Activated CD8-positive, alpha-beta memory T cell treated with anti-CD3 and anti-CD28 coated beads, Interleukin-2, amount 50 U/mL, for 48 hours (primary cell): ENCODE measurements around the gene D2HGDH.
"Not testable (repeated sequence)": the region's sequence is repeated elsewhere in the genome, so short reads cannot be mapped to it uniquely, and the experiment has no call there.

Source experiments
- DNase-seq: peaks from one replicate; pipeline ENCODE4 v3.0.0-alpha.2; 2020

D2HGDH gene

DNA sequence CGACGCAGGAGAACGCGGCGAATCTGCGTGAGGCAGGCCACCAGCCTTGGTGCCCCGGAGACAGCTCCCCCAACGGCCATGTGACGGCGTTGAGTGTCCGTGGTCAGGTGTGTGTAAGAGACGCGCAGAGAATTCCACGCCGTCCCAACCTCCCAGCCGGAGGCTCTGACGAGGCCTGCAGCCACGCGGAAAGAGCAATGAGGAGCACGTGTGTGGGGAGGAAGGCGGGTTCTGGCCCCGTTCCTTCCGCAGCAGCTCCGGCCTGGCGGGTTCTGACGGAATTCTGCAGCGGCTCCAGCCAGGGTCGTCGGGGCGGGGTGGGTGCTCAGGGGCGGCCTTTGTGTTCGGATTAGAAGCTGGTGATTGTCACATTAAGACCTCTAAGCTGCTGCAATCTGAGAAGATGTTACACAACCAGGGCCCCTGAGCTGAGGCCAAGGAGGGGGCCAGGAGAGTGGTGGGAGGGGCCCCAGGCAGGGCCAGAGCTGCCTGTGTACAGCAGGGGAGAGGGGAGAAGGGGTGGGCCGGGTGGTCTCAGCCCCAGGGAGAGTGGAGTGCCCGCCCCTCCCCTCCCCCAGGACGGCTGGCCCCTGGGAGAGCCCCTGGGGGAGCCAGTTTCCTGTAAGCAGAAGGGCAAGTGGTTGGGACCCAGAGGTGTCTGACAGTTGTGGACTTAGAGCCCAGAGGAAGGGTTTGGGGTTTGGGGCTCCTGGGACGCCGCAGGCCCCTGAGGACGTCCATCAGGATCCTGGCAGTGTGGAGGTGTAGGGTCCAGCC is 37.0 kb downstream of the D2HGDH start:
- DNase-seq: peak; percentile 52

DNA sequence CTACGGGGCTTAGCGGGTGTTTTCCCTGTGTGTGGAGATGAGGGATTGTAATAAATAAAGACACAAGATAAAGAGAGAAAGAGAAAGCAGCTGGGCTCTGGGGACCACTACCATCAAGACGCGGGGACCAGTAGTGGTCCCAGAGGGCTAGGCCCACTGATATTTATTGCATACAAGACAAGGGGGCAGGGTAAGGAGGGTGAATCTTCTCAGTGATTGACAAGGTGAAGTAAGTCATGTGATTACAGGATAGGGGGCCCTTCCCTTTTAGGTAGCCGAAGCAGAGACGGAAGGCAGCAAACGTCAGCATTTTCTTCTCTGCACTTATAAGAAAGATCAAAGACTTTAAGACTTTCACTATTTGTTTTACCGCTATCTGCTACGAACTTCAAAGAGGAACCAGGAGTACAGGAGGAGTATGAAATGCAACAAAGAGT is 37.7 kb downstream of the D2HGDH start:
- DNase-seq: peak; percentile 53

DNA sequence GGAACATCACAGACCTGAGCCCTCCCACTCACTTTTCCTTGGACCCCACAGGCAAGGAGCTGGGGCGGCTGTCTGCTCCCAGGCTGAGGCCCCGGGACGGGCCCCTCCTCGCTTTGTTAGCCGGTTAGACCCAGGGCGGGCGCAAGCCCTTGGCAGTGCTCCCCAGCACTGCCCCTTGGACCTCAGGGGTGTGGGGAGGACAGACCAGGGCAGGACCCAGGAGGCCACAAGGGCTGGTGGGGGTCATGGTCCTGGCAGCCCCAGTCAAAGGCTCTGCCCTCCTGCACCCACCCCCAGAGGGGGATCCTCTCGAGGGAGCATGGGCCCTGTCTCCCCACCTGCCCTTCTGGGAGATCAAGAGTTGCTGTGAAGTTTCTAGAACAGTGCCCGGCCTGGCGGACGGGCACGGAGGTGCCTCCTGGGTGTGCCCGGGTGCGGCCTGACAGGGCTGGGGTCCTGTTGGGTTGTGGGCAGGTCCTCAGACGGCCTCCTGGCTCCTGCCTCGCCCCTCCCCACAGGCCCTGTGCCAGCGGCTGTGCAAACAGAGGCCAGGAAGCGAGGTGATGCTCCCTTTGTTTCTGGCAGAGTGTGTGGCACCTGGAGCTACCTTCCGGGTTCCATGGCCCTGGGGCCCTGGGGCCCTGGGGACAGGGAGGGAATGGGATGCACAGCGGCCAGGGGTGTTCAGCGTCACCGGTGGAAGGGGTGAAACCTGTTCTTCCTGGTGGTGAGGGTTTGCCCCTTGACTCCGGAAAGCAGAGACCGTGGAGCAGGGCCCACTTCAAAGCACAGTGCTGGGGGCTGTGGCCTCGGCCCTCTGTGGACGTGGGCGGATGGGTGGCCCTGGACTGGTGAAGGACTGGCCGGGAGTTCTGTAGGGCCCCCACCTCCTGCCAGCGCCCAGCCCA is 39.3 kb downstream of the D2HGDH start:
- peak; percentile 52 for DNase-seq

DNA sequence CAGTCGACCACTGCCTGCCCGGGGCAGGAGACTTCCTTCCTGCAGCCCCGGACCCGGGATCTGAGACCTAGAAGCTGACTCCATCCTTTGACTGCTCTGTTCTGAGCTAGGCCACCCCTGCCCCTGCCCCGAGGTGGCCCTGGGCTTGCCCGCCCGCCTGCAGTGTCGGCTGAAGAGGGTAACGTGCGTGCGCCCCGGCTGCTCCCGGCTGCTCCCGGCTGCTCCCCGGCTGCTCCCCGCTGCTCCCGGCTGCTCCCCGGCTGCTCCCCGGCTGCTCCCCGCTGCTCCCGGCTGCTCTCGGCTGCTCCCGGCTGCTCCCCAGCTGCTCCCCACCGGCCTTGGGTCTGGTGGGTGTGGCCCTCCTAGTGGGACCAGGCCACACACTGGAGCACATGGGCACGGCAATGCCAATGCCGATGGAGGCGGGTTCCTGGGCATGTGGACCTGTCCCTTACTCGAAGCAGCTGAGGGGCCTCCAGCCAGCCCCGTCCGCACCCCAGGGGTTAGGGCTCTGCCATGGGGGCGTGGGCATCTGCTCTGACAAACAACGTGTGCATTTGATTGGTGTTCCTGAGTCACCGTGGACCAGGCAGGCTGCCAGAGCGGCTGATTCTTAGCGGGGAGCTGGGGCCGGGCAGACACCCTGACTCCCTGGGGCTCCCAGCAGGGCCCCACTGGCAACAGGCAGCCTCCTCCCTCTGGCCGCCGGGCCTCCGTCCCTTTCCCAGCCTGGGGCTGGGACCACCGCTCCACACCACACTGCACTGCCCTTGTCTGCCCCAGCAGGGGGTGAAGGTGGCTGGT is 40.2 kb downstream of the D2HGDH start:
- DNase-seq: peak; percentile 51

DNA sequence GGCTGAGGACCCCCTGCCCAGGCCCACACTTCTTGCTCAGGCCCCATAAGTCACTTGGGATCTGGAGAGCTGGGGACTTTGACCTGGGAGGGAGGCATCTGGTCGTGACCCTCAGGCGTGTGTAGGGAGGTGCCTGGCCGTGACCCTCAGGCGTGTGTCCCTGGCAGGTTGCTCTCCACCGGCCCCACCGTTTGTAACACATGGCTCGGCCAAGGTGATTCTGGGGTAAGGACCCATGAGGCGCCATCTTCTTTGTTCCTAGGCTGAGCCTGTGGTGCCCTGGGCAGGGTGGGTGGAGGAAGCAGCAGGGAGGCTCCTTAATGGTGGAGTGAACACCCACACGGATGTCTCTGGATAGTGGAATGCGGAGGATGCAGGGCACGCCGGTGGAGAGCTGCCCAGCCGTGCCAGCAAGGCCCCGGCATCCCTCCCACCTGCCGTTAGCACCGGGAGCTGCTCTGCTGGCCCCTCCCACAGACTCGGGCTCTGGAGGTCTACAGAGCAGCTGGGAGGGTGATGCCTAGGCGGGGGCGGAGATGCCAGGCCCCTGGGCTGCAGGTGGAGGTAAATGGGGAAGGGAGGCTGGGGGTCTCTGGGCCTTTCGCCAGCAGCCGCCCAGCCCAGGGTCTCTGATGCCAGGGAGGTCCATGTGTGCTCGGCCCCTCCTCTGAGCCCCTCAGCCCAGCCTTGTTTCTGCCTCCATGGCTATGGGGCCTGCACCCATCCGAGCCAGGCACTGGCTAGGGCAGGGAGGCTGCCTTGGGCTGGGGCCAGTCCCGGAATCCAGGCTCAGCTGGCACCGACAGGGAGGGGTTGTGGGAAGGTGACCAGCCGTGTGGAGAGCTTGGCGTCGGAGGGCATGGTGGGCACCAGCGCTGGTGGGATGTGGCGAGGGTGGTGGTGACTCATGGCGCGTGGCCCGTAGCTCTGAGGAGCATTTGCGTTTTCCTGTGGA is 41.1 kb downstream of the D2HGDH start:
- DNase-seq: peak; percentile 47

DNA sequence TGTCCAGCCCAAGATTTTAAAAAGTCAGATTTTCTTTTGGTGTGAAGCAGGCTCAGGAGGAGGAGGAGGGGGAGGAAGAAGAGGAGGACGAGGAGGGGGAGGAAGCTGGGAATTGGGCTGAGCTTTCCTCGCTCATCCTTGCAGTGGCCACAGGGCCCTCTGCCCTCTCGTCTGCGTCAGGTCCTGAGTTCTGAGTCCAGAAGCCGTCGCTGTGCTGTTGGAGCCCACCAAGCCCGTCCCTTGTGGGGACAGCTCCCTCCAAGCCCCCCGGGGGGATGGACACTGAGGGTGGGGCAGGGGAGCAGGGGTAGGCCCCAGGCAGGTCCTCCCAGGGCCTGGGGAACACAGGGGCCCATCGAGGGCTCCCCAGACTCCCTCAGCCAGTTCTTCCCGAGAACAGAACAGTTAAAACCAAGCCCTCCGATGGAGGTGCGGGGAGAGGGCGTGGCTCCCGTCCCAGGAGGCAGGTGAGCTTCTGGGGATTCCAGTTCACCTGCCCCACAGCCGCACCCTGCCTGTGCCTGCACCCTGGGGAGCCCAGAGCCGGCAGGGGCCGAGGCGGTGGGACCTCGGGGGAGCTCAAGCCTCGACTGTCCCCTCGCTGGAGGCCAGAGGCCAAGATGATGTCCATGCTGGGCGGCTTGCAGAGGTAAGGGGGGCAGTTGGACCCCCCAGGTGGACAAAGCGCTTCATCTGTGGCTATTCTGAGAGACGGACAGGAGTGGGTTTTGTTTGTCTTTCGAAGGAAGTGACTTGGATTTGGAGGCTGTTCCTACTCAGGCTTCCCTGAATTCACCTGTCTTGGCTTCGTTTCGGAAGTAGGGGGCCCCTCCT is 42.1 kb downstream of the D2HGDH start, which contains the start of gene GAL3ST2:
Gene GAL3ST2 (plus strand): TSS at position 487 of the 834 bp plus-strand sequence. CDS start 134 bp downstream, at position 621.
- DNase-seq: peak; percentile 40

DNA sequence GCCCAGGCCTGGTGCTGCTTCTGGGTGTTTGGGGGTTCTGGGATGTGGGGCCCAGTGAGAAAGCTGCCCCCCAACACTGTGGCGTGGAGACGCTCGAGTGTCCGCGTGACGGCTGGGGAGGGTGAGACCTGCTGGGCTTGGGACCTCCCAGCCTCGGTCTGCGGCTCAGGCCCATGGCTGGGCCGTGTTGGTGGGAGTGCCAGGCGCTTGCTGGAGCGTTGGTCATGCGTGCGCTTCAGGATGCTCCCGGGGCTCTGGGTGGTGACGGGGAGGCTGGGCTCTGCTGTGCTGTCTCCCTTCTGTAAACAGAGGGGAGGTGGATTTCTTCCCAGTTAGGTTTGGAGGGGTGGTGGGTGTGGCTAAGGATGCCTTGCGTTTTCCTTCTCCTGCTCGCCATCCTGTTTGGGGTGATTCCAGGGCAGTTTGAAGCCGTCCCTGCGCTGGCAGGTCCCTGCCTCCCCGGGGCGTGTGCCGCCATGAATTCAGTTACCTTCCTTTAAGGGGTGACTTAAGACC is 42.8 kb downstream of the D2HGDH start:
- peak; percentile 39 for DNase-seq

DNA sequence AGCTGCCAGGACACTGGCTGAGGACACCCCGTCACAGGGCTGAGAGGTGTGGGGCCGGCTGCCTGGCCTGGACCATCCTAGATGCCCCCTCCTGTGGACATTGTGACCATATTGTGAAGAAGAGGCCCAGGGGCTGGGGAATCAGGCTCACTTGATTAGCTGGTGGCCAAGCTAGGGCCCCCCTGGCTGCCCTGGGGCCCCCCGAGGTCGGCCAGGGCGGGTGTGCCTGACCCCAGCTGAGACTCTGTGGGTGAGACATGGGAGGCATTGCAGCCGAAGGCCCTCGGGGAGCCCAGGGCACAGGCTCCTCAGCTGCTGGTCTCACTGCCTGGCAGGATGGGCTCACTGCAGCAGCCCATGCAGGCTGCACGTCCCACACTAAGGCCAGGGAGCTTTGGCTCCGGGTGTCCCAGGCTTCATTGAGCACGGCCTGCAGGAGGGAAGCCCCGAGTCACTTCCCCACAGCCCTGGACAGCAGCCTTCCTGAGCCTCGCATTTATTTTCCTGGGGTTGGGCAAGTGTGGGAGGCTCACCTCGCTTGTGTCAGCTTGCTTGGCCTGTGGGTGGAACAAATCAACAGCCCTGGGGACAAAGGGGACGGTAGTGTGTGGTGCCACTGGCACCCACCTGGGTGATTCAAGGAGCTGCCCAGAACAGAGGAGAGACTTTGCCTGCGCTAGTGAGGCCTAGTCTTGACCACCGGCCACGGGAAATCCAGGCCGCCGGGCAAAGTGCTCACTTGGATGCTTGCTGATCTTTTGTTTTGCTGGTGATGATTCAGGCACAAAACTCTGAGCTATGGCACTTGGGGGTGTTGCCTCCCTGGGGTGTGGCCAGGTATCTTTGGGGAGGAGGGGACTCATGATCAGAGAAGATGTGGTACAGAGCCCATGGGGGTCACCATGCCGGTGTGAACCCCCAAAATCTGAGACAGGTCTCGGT is 43.5 kb downstream of the D2HGDH start:
- DNase-seq: peak; percentile 43

DNA sequence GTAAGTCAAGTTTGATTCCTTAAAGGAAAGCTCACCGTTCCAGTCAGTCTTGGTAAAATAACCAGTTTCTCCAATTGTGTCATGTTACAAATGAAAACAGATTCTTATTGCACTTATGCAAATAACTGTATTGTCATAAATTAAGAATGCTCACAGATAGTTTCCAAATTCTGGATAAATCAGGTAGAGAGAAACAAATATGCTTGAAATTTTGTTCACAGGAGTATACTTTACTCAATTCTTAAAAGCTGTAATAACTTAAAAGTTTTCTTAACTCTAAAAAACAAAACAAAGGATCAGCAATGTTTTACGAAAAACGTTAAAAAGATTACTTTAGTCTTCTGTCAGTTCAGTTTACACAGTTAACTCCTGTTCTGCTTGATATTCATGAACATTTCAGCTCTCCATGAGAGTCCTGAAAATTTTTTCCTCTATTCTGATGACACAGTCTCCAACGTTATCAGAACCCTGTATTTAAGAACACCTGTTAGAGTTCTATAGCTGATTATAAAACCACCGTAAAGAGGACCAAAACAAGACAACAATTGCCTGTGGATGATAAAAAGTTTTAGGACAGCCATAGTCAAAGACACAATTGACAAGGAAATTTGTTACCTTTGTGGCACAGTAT is 46.6 kb downstream of the D2HGDH start:
- DNase-seq: no peak

DNA sequence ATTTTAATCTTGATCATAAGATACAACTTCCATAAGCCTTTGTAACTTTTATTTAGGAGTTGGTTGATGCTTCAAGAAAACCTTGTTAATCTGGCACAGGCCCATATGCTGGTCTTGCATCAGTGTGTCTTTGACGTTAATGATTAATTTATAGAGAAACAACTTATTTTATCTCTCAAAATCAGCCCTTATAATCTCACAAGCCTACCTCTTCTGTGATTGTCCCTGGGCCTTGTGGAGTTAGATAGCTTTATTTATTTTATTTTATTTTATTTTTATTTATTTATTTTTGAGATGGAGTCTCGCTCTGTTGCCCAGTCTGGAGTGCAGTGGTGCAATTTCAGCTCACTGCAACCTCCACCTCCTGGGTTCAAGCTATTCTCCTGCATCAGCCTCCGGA is 47.6 kb downstream of the D2HGDH start:
- not testable (repeated sequence) for DNase-seq

DNA sequence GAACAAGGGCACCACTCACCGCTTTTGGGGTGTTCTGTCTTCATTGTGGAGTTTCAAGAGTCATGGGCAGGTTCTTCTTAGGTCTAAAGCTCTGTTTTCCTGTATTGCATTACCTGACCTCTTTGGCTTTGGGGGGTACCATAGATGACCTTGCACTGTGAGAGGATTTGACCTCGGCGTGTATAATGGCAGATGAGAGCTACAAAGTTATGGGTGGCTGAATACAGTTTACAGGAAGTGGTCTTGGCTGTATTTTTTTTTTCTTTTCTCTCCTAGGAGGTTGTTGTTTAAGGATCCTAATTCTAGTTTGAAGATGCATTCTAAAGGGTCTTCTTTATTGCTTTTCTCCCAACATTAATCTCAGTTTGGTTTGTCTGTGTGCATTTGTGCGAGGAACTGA is 53.7 kb downstream of the D2HGDH start:
- no peak for DNase-seq

DNA sequence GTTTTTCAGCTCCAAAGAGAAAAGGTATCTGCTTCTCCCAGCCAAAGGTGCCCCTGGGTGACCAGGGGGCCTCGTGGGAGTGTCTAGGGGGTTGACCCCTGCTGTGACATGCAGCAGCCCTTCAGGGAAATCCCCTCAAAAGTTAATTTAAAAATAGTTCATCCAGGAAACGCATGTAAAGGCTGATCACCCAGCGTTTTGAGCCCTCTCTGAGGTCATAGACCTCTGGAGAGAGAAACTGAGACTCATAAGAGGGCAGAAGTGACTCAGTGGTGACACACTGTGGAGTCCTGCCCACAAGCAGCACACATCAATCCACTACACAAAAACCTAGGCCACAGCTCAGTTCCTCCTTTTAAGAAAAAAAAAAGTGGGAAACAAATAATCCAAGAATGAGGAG is 54.1 kb downstream of the D2HGDH start:
- DNase-seq: peak; percentile 59

DNA sequence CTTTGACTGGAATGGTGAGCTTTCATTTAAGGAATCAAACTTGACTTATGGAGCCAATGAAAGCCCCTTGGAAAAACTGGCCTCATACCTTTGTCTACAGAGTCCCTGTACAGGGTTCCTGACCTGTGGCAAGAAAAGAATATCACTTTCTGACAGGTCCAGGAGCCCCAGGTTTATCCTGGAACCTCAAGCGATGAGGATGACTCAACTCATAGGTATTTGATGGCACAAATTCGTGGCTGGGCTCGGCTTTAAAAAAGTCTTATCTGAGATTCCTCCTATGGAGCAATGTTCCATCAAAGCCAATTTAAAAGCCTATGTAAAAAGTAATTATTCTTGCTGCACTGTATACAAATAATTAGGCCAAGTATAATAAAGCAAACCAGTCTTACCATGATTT is 57.0 kb downstream of the D2HGDH start:
- not testable (repeated sequence) for DNase-seq

DNA sequence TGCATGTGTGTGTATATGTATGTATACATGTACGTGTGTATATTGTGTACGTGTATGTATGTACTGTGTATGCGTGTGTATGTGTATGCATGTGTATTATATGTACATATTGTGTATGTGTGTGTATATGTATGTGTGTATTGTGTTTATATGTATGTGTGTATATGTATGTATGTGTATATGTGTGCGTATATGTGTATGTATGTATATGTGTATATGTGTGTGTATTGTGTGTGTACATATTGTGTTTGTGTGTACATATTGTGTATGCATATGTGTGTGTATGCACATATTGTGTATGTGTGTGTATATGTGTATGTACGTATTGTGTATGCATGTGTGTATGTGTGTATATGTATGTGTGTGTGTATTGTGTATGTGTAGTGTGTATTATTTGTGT is 59.0 kb downstream of the D2HGDH start:
- DNase-seq: no peak

DNA sequence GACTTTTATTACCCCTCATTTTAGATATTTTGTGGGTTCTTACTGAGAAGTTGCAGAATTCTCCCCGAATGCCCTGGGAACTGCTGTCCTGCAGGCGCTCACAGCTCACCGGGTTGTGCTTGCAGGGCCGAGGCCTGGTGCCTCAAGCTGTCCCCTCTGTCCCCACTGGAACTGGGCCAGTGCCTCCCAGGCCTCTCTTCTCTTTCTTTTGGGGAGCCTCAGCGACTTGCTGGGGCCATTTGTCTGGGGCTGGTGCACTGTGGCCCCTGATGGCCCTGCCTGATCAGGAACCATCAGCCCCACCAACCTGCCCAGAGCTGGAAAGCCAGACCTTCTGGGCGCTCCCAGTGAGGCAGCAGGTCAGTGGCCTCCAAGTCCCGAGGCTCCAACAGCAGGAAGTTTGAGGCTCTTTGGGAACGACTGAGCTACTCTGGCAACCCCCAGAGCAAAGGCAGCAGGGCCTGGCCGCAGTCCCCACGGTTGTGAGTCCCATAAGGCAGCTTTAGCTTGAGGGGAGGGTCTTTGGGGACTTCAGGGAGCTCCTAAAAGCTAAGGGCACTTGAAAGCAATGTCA is 59.9 kb downstream of the D2HGDH start:
- DNase-seq: no peak

DNA sequence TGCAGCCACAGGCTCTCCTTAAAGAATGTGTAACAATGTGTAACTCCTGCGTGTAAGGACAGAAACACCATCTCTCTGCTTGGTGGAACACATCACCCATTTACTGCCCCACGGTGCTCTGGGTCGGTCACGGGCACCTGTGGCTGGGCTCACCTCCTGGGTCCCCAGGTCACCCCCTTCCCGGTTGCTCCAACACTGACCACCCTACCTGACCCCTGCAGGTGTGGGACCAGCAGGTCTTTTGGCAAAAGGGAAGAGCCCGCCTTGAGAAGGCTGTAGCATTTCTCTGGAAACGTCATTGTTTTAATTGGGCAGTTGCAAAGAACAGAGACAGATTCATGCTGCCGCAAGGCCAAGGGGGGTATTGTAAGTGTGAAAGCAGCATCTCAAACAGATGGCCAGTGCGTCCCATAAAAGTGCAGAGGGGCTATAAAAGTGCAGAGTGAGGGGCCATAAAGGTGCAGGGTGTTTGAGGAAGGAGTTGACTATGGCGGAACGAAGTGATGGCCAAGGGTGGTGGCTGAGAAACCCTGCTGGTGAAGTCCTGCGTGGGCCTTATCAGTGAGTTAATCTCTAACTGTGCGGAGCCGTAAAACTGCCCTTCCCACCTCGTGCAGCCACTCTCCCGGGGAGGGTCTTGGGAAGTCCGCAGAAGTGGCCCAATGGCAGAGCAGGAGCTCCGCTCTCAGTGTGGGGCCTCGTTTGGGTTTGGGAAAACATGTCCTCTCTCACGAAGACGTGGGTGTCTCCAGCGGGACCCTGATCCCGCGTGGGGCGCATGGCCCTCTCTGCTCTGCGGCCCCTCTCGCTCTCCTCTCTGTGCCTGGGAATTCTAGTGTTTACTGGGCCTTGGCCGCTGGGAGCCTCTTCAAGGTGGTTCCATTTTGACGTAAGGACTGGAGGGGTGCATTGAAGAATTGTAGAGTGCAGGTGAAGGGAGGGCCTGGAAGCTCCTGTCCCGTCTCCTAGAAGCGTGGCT is 60.9 kb downstream of the D2HGDH start:
- DNase-seq: no peak

DNA sequence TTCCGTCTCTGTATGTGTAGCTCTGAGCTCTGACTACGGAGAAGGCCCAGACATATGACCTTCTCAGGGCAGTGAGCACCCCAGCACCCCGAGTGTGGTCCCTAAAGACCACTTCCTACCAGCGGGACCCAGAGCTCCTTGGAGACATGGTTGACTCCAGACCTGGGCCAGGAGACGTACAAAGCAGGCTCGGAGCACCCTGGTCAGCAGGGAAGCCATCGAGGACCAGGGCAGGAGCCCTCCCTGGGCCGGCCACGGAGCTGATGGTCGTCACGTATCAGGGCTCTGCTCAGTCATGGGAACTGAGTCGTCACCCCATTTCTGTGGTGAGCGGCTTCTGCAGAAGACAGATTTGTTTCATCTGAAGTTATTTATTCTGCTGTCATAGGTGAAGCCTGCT is 61.8 kb downstream of the D2HGDH start:
- DNase-seq: no peak
